SJCRH30 (cell line): ENCODE measurements around the gene DCHS2. TPM values are rescaled to one million over a fixed set of nuclear protein-coding genes. Genes with fewer than 3 reads are reported as not detected.

Source experiments
- DNase-seq, 2 experiments: peaks; one replicate each; pipeline ENCODE4 v3.0.0-alpha.2; 2015 to 2020
- H3K27ac ChIP-seq: fragments of 250-450 bp; sonication (Bioruptor Pico); 2 replicates; pipeline ENCODE4 v1.5.1; 2020; ENCODE audit warnings: mild to moderate bottlenecking, moderate library complexity
- H3K27me3 ChIP-seq: fragments of 250-450 bp; sonication (Bioruptor Pico); 2 replicates; pipeline ENCODE4 v1.5.1; 2020; ENCODE audit warnings: mild to moderate bottlenecking, moderate library complexity
- H3K36me3 ChIP-seq: fragments of 250-450 bp; sonication (Bioruptor Pico); 2 replicates; pipeline ENCODE4 v1.5.1; 2020; ENCODE audit warnings: mild to moderate bottlenecking, moderate library complexity
- H3K4me1 ChIP-seq: fragments of 250-450 bp; sonication (Bioruptor Pico); 2 replicates; pipeline ENCODE4 v1.5.1; 2020; ENCODE audit warnings: mild to moderate bottlenecking, moderate library complexity
- H3K4me3 ChIP-seq: fragments of 250-450 bp; sonication (Bioruptor Pico); 2 replicates; pipeline ENCODE4 v1.5.1; 2020; ENCODE audit warnings: mild to moderate bottlenecking, moderate library complexity
- H3K9me3 ChIP-seq: fragments of 250-450 bp; sonication (Bioruptor Pico); replicated peaks from 2 replicates; pipeline ENCODE4 v1.5.1; 2020; ENCODE audit warnings: mild to moderate bottlenecking, moderate library complexity
- total RNA-seq: library from RNA; depleted of rRNA; stranded (reverse); fragments of >200 nt; shearing (Covaris generic); gene quantifications from 2 replicates; pipeline ENCODE4 v1.2.3, GENCODE V29; 2014

The DCHS2 gene
- total RNA-seq, 1 experiment from 2014 or later = 0.45 TPM

- no peak overlapping the region for H3K4me3 ChIP-seq
- H3K36me3 ChIP-seq = no peaks in the 10 kb centered on the region
- no peaks in the 10 kb centered on the region for H3K4me1 ChIP-seq
- DNase-seq = no peak
- no peaks in the 10 kb centered on the region for H3K9me3 ChIP-seq
- no peaks in the 10 kb centered on the region for H3K27me3 ChIP-seq
- H3K27ac ChIP-seq = no peak overlapping the region
Observed at GRCh38 chr4:154472858-154473257, 18.7 kb downstream of the DCHS2 start.

- Histone ChIP-seq H3K9me3 (no peaks in the 10 kb centered on the region), H3K27ac (no peak overlapping the region), H3K4me3 (no peak overlapping the region), H3K27me3 (no peaks in the 10 kb centered on the region), H3K4me1 (no peaks in the 10 kb centered on the region), H3K36me3 (no peaks in the 10 kb centered on the region)
- DNase-seq = no peak
Observed at GRCh38 chr4:154471526-154472331, 19.9 kb downstream of the DCHS2 start.

GRCh38 chr4:154471032-154471431 lies 20.6 kb downstream of the DCHS2 start:
- no peak for DNase-seq
- Histone ChIP-seq H3K9me3 (no peaks in the 10 kb centered on the region), H3K4me1 (no peaks in the 10 kb centered on the region), H3K27ac (no peak overlapping the region), H3K4me3 (no peak overlapping the region), H3K27me3 (no peaks in the 10 kb centered on the region), H3K36me3 (no peaks in the 10 kb centered on the region)

- DNase-seq = no peak
- Histone ChIP-seq H3K9me3 (no peaks in the 10 kb centered on the region), H3K27ac (no peak overlapping the region), H3K27me3 (no peaks in the 10 kb centered on the region), H3K36me3 (no peaks in the 10 kb centered on the region), H3K4me1 (no peaks in the 10 kb centered on the region), H3K4me3 (no peak overlapping the region)
Observed at GRCh38 chr4:154467886-154468285, 23.7 kb downstream of the DCHS2 start.

- no peaks in the 10 kb centered on the region for H3K9me3 ChIP-seq
- no peaks in the 10 kb centered on the region for H3K36me3 ChIP-seq
- no peak for DNase-seq
- no peaks in the 10 kb centered on the region for H3K27me3 ChIP-seq
- H3K4me3 ChIP-seq = no peak overlapping the region
- no peak overlapping the region for H3K27ac ChIP-seq
- H3K4me1 ChIP-seq = no peaks in the 10 kb centered on the region
Observed at GRCh38 chr4:154466336-154466735, 25.3 kb downstream of the DCHS2 start.

- Histone ChIP-seq H3K27ac (no peak overlapping the region), H3K9me3 (no peaks in the 10 kb centered on the region), H3K4me3 (no peak overlapping the region), H3K27me3 (no peaks in the 10 kb centered on the region), H3K36me3 (no peaks in the 10 kb centered on the region), H3K4me1 (no peaks in the 10 kb centered on the region)
- DNase-seq = no peak
Observed at GRCh38 chr4:154465085-154465484, 26.5 kb downstream of the DCHS2 start.

- Histone ChIP-seq H3K27me3 (no peaks in the 10 kb centered on the region), H3K4me1 (no peaks in the 10 kb centered on the region), H3K27ac (no peak overlapping the region), H3K4me3 (no peak overlapping the region), H3K36me3 (no peaks in the 10 kb centered on the region), H3K9me3 (no peaks in the 10 kb centered on the region)
- DNase-seq = no peak
Observed at GRCh38 chr4:154464654-154465053, 26.9 kb downstream of the DCHS2 start.

- H3K4me3 ChIP-seq = no peak overlapping the region
- H3K27ac ChIP-seq = no peak overlapping the region
- no peaks in the 10 kb centered on the region for H3K4me1 ChIP-seq
- no peak for DNase-seq
- H3K36me3 ChIP-seq = no peaks in the 10 kb centered on the region
- no peaks in the 10 kb centered on the region for H3K27me3 ChIP-seq
- no peaks in the 10 kb centered on the region for H3K9me3 ChIP-seq
Observed at GRCh38 chr4:154462081-154462810, 29.4 kb downstream of the DCHS2 start.

- Histone ChIP-seq H3K4me3 (no peak overlapping the region), H3K9me3 (no peaks in the 10 kb centered on the region), H3K27me3 (no peaks in the 10 kb centered on the region), H3K27ac (no peak overlapping the region), H3K36me3 (no peaks in the 10 kb centered on the region), H3K4me1 (no peaks in the 10 kb centered on the region)
- DNase-seq = no peak
Observed at GRCh38 chr4:154457471-154457870, 34.1 kb downstream of the DCHS2 start.

- Histone ChIP-seq H3K9me3 (no peaks in the 10 kb centered on the region), H3K4me3 (no peak overlapping the region), H3K36me3 (no peaks in the 10 kb centered on the region), H3K4me1 (no peaks in the 10 kb centered on the region), H3K27me3 (no peaks in the 10 kb centered on the region), H3K27ac (no peak overlapping the region)
- no peak for DNase-seq
Observed at GRCh38 chr4:154456889-154457288, 34.7 kb downstream of the DCHS2 start.

- Histone ChIP-seq H3K9me3 (no peaks in the 10 kb centered on the region), H3K27me3 (no peaks in the 10 kb centered on the region), H3K4me3 (no peak overlapping the region), H3K4me1 (no peaks in the 10 kb centered on the region), H3K36me3 (no peaks in the 10 kb centered on the region), H3K27ac (no peak overlapping the region)
- no peak for DNase-seq
Observed at GRCh38 chr4:154456240-154456639, 35.4 kb downstream of the DCHS2 start.

- Histone ChIP-seq H3K36me3 (no peaks in the 10 kb centered on the region), H3K27ac (no peak overlapping the region), H3K4me1 (no peaks in the 10 kb centered on the region), H3K4me3 (no peak overlapping the region), H3K9me3 (no peaks in the 10 kb centered on the region), H3K27me3 (no peaks in the 10 kb centered on the region)
- no peak for DNase-seq
Observed at GRCh38 chr4:154455111-154455510, 36.5 kb downstream of the DCHS2 start.

GRCh38 chr4:154454710-154455109 lies 36.9 kb downstream of the DCHS2 start:
- H3K4me1 ChIP-seq = no peaks in the 10 kb centered on the region

GRCh38 chr4:154452798-154453346 lies 38.7 kb downstream of the DCHS2 start:
- Histone ChIP-seq H3K9me3 (no peaks in the 10 kb centered on the region), H3K27me3 (no peaks in the 10 kb centered on the region), H3K36me3 (no peaks in the 10 kb centered on the region), H3K4me3 (no peak overlapping the region), H3K27ac (no peak overlapping the region), H3K4me1 (no peaks in the 10 kb centered on the region)
- no peak for DNase-seq

More at GRCh38 chr4:154454710-154455109, 36.9 kb downstream of the DCHS2 start:
- no peak overlapping the region for H3K4me3 ChIP-seq
- H3K27ac ChIP-seq = no peak overlapping the region
- no peaks in the 10 kb centered on the region for H3K9me3 ChIP-seq
- DNase-seq = peak in 1 of 2 experiments; percentile 1
- H3K27me3 ChIP-seq = no peaks in the 10 kb centered on the region
- H3K36me3 ChIP-seq = no peaks in the 10 kb centered on the region

- Histone ChIP-seq H3K9me3 (no peaks in the 10 kb centered on the region), H3K27ac (no peak overlapping the region), H3K27me3 (no peaks in the 10 kb centered on the region), H3K4me3 (no peak overlapping the region), H3K36me3 (no peaks in the 10 kb centered on the region), H3K4me1 (no peaks in the 10 kb centered on the region)
- DNase-seq = no peak
Observed at GRCh38 chr4:154450966-154451365, 40.6 kb downstream of the DCHS2 start.
